Cardiac fibroblast (primary cell): Measurements from ENCODE around the gene POGK.
"Not testable (repeated sequence)": the region's sequence is repeated elsewhere in the genome, so short reads cannot be mapped to it uniquely, and the experiment has no call there.

Experiments
- DNase-seq, 2 donors: peaks; one replicate each; pipeline versions ENCODE4 v3.0.0 to v3.0.0-alpha.2; 2010; ENCODE audit warnings: low read depth in 2 of 2
- H3K4me3 ChIP-seq, 2 donors: replicated peaks in 1 of 2; 1 replicate in 1 of 2; 2 replicates in 1 of 2; pipeline ENCODE4 v1.5.1; 2011; ENCODE audit warnings: low read depth in 2 of 2, low read length in 2 of 2, mild to moderate bottlenecking in 2 of 2, moderate library complexity in 1 of 2
- TF ChIP-seq, protein P1 (sequence below): IDR thresholded peaks from one replicate; pipeline ENCODE4 v1.5.1; 2011; ENCODE audit warnings: low read depth, mild to moderate bottlenecking, low read length, inconsistent platforms

Gene POGK

DNA sequence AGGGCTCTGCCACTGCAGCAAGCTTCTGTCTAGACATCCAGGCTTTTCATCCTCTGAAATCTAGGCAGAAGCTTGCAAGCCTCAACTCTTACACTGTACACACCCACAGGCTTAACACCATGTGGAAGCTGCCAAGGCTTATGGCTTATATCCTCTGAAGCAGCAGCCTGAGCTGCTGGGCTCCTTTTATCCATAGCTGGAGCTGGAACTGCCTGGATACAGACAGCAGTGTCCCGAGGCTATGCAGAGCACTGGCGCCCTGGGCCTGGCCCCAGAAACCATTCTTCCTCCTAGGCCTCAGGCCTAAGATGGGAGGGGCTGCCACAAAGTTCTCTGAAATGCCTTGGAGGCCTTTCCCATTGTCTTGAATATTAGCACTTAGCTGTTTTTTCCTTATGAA lies 19.3 kb upstream of the POGK start:
- no peak overlapping the region for H3K4me3 ChIP-seq
- TF ChIP-seq, protein P1, sequence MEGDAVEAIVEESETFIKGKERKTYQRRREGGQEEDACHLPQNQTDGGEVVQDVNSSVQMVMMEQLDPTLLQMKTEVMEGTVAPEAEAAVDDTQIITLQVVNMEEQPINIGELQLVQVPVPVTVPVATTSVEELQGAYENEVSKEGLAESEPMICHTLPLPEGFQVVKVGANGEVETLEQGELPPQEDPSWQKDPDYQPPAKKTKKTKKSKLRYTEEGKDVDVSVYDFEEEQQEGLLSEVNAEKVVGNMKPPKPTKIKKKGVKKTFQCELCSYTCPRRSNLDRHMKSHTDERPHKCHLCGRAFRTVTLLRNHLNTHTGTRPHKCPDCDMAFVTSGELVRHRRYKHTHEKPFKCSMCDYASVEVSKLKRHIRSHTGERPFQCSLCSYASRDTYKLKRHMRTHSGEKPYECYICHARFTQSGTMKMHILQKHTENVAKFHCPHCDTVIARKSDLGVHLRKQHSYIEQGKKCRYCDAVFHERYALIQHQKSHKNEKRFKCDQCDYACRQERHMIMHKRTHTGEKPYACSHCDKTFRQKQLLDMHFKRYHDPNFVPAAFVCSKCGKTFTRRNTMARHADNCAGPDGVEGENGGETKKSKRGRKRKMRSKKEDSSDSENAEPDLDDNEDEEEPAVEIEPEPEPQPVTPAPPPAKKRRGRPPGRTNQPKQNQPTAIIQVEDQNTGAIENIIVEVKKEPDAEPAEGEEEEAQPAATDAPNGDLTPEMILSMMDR: no peak

DNA sequence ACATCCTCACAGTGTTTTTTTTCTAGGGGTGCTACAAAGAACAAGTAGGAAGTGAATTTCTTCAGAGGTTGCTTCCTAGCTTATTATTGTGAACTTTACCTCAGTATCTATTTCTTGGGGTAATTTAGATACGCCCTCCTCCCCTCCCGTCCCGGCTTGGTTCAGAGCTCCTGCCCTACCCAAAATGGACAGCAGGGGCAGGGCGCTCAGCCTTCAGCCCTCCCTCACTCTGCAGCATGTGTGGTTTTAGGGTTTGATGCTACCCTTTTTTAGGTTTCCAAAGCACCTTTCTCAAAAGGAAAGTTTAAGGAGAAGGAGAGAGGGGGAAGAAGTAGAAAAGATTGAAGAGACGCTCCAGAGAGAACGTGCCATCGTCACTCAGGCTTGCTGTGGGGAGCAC lies 16.9 kb upstream of the POGK start:
- H3K4me3 ChIP-seq: no peak overlapping the region
- no peak for DNase-seq
- TF ChIP-seq, protein P1: peak; percentile 45

More for the DNA sequence above, 19.3 kb upstream of the POGK start:
- no peak for DNase-seq

DNA sequence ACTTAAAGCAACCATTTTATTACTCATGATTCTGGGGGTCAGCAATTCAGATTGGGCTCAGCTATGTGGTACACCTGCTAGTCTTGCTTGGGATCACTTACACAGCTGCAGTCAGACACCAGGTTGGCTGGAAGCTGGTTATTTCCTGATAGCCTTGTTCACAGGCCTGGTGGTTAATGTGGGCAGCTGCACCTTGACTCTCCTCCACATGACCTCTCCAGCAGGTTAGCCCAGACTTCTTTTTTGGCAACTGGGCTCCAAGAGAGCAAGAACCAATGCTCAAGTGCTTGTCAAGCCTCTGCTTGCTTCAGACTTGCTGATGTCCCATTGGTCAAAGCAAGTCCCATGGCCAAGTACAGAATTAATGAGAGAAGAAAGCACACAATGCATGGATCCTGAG lies 11.8 kb upstream of the POGK start:
- no peak for DNase-seq
- H3K4me3 ChIP-seq: no peak overlapping the region
- TF ChIP-seq, protein P1: no peak

DNA sequence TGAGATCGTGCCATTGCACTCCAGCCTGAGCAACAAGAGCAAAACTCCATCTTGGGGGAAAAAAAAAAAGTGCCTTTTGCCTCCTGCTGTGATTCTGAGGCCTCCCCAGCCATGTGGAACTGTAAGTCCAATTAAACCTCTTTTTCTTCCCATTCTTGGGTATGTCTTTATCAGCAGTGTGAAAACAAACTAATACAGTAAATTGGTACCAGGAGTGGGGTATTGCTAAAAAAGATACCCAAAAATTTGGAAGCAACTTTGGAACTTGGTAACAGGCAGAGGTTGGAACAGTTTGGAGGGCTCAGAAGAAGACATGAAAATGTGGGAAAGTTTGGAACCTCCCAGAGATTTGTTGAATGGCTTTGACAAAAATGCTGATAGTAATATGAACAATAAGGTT lies 9.5 kb upstream of the POGK start:
- not testable (repeated sequence) for DNase-seq, H3K4me3 ChIP-seq

DNA sequence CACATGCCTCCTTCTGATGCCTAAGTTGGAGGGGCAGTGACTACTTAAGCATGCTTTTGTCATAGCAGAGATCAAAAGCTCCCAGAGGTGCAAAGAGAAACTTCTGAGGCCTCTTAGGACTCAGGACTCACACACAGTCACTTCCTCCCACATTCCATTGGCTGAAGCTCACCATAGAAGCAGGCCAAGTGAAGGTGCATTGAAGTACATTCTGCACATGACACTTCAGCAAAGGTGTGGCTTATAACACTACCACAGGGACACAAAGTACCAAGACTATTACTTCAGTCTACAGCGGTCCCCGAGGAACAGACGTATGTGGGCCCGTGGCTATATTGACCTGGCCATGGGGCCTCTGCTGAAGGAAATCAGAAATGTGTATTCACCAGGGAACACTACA lies 2.5 kb upstream of the POGK start:
- TF ChIP-seq, protein P1: no peak
- no peak overlapping the region for H3K4me3 ChIP-seq
- peak in 1 of 2 donors; percentile 62 for DNase-seq

DNA sequence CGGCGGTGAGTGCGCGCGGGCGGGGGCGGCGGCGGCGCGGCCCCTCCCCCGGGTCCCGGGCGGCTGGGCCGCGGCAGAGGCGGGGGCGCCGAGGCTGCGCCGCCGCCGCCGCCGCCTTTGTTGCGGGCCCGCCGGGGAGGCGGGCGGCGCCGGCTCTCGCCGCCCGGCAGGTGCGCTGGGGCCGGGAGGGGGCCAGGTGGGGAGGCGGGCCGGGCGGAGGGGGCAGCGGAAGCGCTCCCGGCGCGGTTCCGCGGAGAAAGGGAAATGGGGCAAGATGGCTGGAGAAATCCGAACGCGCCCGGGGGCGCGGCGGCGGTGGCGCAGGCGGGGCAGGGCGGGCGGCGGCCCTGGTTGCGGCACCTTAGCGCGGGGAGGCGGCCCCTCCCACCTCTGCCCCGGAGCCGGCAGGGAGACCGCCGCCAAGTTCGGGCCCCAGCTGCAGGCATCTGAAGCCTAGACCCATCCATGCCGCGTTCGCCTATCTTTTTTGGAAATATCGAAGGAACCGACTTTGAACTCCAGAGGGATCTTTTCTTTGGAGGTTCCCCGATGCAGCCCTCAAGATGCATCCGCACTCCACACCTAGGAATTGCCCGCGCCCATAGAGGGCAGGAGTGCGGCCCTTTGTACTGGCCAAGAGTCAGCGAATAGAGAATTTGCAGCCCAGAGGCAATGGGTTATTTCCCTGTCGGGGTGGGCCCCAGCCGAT lies 479 bp downstream of the POGK start:
- peak; percentile 29 to 32 for DNase-seq
- peak overlapping the region; percentile 66 to 68 for H3K4me3 ChIP-seq
- TF ChIP-seq, protein P1: peak; percentile 32

DNA sequence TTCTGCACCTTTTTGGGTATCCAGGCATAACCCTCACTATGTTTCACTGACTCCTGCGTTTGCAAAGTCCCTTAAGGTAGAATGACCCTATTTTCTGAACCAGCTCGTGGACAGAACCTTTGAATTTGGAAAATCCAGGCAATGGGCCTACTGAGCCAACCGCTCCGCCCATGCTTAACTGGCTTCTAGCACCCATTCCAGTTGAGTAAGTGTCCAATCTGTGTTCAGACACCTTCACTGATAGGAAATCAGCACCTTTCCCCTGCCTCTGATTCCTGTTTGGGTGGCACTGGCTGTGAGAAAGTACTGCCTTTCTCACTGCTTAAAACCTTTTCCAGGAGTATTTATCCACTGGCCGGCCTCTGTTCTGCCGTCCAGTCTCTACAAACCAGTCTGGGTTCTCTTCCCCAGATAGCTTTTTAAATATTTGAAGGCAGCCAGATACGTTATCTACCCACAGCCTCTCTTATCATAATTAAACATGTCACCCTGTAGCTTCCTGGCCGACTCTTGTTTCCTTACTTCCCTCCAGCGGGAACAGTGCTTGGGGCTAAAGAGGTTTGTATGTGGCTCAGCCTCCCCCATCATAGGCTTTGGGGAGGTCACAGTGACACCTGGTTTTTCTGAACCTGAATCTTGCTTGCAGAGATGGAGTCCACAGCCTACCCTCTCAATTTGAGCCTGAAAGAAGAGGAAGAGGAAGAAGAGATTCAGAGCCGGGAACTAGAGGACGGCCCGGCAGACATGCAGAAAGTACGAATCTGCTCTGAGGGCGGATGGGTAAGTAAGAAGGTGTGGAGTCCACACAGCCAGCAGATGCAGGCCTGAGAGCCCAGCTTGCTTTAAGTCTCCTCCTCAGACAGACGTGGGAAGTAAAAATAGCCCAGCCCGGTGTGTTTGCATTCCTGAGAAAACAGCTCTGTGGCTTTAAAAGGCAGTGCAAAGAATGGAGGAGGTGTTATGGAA lies 1.3 kb downstream of the POGK start:
- TF ChIP-seq, protein P1: no peak
- peak overlapping the region; percentile 66 to 68 for H3K4me3 ChIP-seq
- peak; percentile 32 to 43 for DNase-seq
